ENCODE measurements around the gene KLB.
"Not testable (repeated sequence)": the region's sequence is repeated elsewhere in the genome, so short reads cannot be mapped to it uniquely, and the experiment has no call there.

Gene KLB

DNA sequence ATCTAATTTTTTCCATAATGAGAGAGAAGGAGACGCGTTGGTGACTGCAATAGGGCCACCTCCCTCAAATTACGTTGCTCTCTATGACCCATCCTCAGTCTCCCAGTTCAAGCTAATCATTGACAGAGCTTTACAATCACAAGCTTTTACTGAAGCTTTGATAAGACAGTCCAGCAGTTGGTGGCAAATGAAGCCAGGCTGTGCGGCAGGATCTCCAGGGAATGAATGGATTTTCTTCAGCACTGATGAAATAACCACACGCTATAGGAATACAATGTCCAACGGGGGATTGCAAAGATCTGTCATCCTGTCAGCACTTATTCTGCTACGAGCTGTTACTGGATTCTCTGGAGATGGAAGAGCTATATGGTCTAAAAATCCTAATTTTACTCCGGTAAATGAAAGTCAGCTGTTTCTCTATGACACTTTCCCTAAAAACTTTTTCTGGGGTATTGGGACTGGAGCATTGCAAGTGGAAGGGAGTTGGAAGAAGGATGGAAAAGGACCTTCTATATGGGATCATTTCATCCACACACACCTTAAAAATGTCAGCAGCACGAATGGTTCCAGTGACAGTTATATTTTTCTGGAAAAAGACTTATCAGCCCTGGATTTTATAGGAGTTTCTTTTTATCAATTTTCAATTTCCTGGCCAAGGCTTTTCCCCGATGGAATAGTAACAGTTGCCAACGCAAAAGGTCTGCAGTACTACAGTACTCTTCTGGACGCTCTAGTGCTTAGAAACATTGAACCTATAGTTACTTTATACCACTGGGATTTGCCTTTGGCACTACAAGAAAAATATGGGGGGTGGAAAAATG, at the start of gene KLB:
Gene KLB (plus strand): TSS at position 168 of the 821 bp plus-strand sequence. CDS start 20 bp downstream, at position 188.
- peak; percentile 31 for DNase-seq (ENCODE audit: low spot score)

DNA sequence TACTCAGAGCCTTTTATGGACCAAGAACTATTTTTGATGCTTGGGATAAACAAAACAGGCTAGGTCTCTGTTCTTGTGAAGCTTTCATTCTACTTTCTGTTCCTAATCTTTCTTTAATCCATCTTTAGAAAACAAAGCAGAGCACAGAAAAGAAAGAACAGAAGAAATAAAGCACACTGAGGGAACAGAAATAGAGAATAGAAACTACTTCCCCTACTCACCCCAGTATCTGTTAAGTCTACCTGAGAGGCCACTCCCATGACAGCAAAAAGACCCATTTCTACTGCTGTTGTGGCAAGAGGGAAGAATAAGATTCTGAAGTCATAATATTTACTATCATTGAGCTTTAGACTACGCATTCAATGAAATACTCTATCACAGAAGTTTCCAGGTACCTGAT, 49.7 kb upstream of the KLB start:
- no peak for DNase-seq (ENCODE audit: low spot score)

GRCh38 chr4:39360611-39361010, 46.1 kb upstream of the KLB start:
- DNase-seq (ENCODE audit: low spot score) = not testable (repeated sequence)

- no peak for DNase-seq (ENCODE audit: low spot score)
These were observed 43.9 kb upstream of the KLB start for GRCh38 chr4:39362827-39363226.

GRCh38 chr4:39363773-39364393, 42.8 kb upstream of the KLB start:
- no peak for DNase-seq (ENCODE audit: low spot score)

DNA sequence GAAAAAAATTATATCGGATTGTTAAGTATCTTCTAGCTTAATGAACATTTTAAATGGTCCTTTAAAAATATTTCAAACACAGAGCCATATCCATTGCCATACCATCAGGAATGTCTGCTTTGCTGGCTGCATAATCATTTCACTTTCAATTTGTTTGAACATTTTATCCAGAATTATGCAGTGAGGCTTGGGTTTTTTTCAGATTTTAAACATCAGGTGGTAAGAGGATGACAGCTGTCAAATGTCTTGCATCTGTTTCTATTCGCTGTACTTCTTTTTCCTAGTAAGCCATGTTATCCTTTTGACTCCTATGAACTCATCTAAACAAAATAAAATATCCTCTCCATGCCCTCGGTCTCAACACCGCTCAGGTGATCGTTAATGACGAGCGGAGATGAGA, 41.4 kb upstream of the KLB start:
- DNase-seq (ENCODE audit: low spot score) = no peak

DNA sequence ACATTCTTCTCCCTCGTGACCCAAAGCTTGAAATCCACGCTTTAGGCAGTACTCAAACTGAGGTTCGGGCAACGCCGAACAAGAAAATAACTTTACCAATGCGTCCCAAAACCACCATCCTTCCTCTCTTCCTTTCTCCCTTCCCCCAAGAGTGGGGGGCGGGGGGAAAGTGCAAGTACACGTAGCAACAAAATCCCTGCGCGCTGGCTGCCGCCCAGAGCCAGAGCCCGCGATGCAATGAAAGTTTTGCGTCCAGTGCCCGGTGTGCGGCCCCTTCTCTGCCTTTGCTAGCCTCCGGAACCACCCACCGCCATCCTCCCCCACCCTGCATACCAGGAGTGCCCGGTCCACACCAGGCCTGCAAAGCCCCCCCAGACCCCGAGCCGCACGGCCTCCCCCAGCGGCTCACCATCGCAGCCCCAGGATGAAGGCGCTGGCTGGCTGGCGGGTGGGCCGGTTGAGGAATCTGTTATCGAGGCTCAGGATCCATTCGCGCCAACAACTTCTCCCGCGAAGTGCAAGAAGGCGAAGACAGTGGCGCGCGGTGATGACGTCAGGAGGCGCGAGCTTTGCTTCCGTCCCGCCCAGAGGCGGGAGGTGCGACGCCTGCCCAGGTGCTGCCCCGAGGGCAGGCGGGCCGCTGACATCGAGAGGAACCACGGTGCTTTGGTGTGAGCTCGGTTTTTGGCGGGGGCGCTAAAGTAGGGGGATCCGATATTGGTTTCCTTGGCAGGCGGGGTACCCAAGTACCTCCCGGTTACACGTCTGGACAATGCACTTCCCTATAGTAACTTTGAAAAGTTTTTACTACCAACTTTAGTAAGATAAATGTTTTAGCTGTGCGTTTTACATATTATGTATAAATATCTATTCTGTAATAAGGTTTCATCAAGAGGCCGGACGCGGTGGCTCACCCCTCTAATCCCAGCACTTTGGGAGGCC, 40.6 kb upstream of the KLB start, which contains the start of gene RFC1:
Gene RFC1 (minus strand): TSS at position 533 of the 942 bp plus-strand sequence. CDS start 121 bp downstream, at position 412.
- peak; percentile 80 for DNase-seq (ENCODE audit: low spot score)

- DNase-seq (ENCODE audit: low spot score) = no peak
These were observed 39.6 kb upstream of the KLB start for GRCh38 chr4:39367166-39367565.

GRCh38 chr4:39369301-39369700, 37.4 kb upstream of the KLB start:
- no peak for DNase-seq (ENCODE audit: low spot score)

DNA sequence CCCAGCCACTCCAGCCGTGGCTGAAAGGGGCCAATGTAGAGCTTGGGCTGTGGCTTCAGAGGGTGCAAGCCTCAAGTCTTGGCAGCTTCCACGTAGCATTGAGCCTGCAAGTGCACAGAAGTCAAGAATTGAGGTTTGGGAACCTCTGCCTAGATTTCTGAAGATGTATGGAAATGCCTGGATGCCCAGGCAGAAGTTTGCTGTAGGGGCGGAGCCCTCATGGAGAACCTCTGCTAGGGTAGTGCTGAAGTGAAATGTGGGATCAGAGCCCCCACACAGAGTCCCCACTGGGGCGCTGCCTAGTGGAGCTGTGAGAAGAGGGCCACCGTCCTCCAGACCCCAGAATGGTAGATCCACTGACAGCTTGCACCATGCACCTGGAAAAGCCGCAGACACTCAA, 35.5 kb upstream of the KLB start:
- DNase-seq (ENCODE audit: low spot score) = not testable (repeated sequence)

DNA sequence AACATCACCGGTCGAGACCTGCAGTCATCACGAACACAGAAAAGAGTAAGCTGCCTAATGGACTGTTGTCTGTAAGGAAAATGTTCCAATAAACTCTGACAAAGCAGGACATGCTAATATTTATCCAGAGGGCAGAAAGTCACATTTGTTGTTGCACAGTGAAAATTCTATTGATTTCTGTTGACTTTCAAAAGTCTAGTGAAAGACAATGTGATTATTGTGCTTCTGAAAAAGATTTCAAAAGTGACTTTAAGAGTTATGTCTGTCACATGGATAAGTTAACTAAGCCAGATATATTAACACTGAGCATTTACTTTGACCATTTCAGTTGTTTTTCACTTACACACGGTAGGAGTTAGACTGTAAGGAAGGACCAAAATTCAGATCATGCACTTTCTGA, 31.3 kb upstream of the KLB start:
- no peak for DNase-seq (ENCODE audit: low spot score)

GRCh38 chr4:39383690-39384089, 23.0 kb upstream of the KLB start:
- DNase-seq (ENCODE audit: low spot score) = no peak

- DNase-seq (ENCODE audit: low spot score) = no peak
These were observed 22.2 kb upstream of the KLB start for GRCh38 chr4:39384563-39384962.

DNA sequence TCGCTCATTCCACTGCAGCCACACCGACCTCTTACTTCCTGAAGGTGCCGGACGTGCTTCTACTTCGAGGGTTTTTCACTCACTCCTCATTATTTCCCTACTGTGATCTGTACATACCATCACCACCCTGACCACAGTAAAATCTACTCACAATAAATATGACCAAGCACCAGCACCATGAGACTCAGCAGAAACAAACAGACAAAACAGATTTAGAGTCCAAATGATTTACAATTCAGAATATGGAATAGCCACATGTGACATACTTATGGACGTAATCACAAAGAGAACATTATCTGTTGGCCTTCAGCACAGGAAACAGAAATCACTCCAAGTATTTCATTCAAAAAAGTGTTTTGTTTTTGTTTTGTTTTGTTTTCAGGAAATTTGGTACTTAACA, 16.1 kb upstream of the KLB start:
- DNase-seq (ENCODE audit: low spot score) = no peak

GRCh38 chr4:39394706-39395105, 12.0 kb upstream of the KLB start:
- DNase-seq (ENCODE audit: low spot score) = no peak

DNA sequence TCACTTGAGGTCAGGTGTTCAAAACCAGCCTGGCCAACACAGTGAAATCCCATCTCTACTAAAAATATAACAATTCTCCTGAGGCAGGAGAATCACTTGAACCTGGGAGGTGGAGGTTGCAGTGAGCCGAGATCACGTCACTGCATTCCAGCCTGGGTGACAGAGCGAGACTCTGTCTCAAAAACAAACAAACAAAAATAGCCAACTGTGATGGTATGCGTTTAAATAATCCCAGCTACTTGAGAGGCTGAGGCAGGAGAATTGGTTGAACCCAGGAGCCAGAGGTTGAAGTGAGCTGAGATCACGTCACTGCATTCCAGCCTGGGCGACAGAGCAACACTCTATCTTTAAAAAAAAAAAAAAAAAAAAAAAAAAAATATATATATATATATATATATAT, 5.1 kb upstream of the KLB start:
- DNase-seq (ENCODE audit: low spot score) = not testable (repeated sequence)

DNA sequence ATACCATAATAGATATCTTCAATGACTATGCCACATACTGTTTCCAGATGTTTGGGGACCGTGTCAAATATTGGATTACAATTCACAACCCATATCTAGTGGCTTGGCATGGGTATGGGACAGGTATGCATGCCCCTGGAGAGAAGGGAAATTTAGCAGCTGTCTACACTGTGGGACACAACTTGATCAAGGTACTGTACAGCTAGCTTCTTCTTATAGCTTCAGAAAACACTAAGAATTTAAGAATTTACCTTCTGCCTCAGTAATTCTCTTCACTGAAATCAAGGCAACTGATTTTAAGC, 805 bp downstream of the KLB start:
- DNase-seq (ENCODE audit: low spot score) = no peak

DNA sequence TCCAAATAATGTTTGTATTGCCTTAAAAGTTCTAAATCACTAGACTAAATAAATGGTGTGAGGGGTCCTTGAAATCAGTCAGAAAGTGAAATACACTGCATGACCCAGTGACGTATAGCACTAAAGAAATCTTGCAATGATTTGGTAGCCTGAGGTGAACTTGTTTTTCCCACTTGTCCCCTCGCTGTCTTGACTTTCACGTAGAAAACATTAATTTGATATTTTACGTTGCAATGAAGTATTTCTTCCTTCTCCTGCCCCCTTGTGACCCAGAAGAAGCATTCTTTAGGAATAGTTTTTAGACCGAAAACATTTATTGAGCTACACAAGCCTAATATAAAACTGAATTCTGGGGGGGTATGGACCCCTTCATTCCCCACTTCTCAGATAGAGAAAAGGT, 3.7 kb downstream of the KLB start:
- DNase-seq (ENCODE audit: low spot score) = no peak

DNA sequence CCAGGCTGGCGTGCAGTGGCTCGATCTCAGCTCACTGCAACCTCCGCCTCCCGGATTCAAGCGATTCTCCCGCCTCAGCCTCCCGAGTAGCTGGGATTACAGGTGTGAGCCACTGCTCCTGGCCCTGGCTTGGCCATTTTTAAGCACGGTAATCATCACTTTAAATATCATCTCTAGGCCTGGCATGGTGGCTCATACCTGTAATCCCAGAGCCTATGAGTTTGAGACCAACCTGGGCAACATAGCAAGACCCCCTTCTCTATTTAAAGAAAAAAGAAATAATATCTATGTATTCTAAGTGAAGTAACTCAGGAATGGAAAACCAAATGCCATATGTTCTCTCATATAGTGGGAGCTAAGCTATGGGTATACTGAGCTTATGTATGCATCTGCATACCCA, 4.8 kb downstream of the KLB start:
- not testable (repeated sequence) for DNase-seq (ENCODE audit: low spot score)

DNA sequence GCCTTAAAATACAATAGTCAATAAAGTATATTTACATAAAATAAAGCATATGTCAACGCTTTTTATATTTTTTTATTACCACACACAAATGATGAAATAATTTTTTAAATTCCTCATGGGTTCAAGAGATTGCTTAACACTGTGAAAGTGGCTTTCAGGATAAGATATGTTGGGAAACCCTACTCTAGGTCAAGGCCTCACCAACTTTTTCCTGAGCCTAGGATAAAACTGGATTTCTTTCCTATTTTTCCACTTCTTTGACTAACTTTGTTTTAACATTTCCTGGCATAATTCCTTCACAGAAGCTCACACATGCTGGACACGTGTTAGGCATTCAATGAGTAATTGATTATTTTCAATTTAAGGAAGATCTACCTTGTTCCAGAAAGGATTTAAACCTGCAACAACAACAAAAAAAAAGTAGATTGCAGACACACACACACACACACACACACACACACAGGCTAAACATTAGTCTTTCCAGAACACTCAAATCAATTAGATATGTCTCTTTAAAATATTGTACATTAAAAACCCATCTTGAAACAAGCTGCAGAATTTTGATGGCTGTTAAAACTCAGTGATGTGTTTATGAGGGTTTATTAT, 9.1 kb downstream of the KLB start:
- DNase-seq (ENCODE audit: low spot score) = no peak

GRCh38 chr4:39422247-39422646, 15.5 kb downstream of the KLB start:
- no peak for DNase-seq (ENCODE audit: low spot score)

DNA sequence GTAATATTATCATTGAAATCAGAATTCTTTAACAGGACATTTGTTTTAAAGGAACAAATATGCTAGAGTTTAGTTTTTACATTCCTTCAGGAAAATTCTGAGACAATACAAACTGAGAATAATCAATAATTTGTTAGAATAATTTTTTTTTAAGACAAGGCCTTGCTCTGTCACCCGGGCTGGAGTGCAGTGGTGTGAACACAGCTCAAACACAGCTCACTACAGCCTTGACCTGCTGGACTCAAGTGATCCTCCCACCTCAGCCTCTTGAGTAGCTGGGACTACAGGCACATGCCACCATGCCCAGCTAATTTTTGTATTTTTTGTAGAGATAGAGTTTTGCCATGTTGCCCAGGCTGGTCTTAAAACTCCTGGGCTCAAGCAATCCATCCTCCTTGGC, 18.6 kb downstream of the KLB start:
- not testable (repeated sequence) for DNase-seq (ENCODE audit: low spot score)

All from SW480 (cell line).